ENCODE results near the gene KRT86.

The KRT86 gene

GRCh38 chr12:52270541-52271070 is 3.8 kb upstream of the KRT86 start:
- no peak for TF ChIP-seq POLR2A (IDR thresholded peaks at IDR 0.05; ENCODE audit: extremely low read depth, insufficient read length)
- TF ChIP-seq CTCF (IDR thresholded peaks at IDR 0.05; ENCODE audit: low read depth, low read length): no peak
- TF ChIP-seq MYC (IDR thresholded peaks at IDR 0.05; ENCODE audit: low read depth, low read length): no peak
- no peak for TF ChIP-seq MAX (IDR thresholded peaks at IDR 0.05; ENCODE audit: low read depth, low read length)
- no peak for DNase-seq (ENCODE audit: low read depth)
- no peak overlapping the region for H3K4me3 ChIP-seq (ENCODE audit: low read depth, low read length)

GRCh38 chr12:52271158-52271557 is 3.3 kb upstream of the KRT86 start:
- DNase-seq (ENCODE audit: low read depth): peak; percentile 42
- TF ChIP-seq CTCF (IDR thresholded peaks at IDR 0.05; ENCODE audit: low read depth, low read length): no peak
- TF ChIP-seq MYC (IDR thresholded peaks at IDR 0.05; ENCODE audit: low read depth, low read length): no peak
- TF ChIP-seq POLR2A (IDR thresholded peaks at IDR 0.05; ENCODE audit: extremely low read depth, insufficient read length): no peak
- TF ChIP-seq MAX (IDR thresholded peaks at IDR 0.05; ENCODE audit: low read depth, low read length): no peak
- H3K4me3 ChIP-seq (ENCODE audit: low read depth, low read length): no peak overlapping the region

DNA sequence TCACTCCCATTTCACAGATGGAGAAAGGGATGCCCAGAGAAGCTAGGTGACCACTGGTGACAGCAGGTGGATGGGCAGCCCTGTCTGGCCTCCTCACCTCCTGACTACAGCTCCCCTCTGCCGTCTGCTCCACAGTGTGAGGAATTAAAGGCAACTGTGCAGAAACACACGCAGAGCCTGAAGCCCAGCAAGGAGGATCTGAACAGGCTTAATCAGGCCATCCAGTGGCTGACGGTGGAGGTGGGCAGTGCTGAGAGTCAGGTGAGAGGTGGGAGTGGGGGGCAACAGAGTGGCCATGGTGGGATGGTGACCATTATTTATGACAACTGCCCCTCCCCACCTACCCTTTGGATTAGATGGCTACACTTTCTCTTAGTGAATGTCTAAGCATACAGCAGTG is 1.2 kb downstream of the KRT86 start:
- TF ChIP-seq MAX (IDR thresholded peaks at IDR 0.05; ENCODE audit: low read depth, low read length) (no peak), MYC (IDR thresholded peaks at IDR 0.05; ENCODE audit: low read depth, low read length) (no peak), POLR2A (IDR thresholded peaks at IDR 0.05; ENCODE audit: extremely low read depth, insufficient read length) (no peak), CTCF (IDR thresholded peaks at IDR 0.05; ENCODE audit: low read depth, low read length) (no peak)

GRCh38 chr12:52277486-52278245 is 3.2 kb downstream of the KRT86 start:
- H3K4me3 ChIP-seq (ENCODE audit: low read depth, low read length): no peak overlapping the region
- no peak for DNase-seq (ENCODE audit: low read depth)
- TF ChIP-seq MYC (IDR thresholded peaks at IDR 0.05; ENCODE audit: low read depth, low read length): no peak
- no peak for TF ChIP-seq CTCF (IDR thresholded peaks at IDR 0.05; ENCODE audit: low read depth, low read length)
- no peak for TF ChIP-seq POLR2A (IDR thresholded peaks at IDR 0.05; ENCODE audit: extremely low read depth, insufficient read length)
- TF ChIP-seq MAX (IDR thresholded peaks at IDR 0.05; ENCODE audit: low read depth, low read length): no peak

More for the DNA sequence above, 1.2 kb downstream of the KRT86 start:
- no peak overlapping the region for H3K4me3 ChIP-seq (ENCODE audit: low read depth, low read length)
- DNase-seq (ENCODE audit: low read depth): no peak

- peak; percentile 77 for DNase-seq (ENCODE audit: low read depth)
- TF ChIP-seq MAX (IDR thresholded peaks at IDR 0.05; ENCODE audit: low read depth, low read length) (no peak), CTCF (IDR thresholded peaks at IDR 0.05; ENCODE audit: low read depth, low read length) (peak; percentile 99)
- no peak overlapping the region for H3K4me3 ChIP-seq (ENCODE audit: low read depth, low read length)
These were observed 4.4 kb downstream of the KRT86 start for GRCh38 chr12:52278575-52279421.

All from NB4 (cell line).